ENCODE measurements around the gene HOXA11. TPM values are rescaled to one million over a fixed set of nuclear protein-coding genes. Genes with fewer than 3 reads are reported as not detected.

Gene HOXA11
- total RNA-seq, 1 donor from 2014 or later: not detected

DNA sequence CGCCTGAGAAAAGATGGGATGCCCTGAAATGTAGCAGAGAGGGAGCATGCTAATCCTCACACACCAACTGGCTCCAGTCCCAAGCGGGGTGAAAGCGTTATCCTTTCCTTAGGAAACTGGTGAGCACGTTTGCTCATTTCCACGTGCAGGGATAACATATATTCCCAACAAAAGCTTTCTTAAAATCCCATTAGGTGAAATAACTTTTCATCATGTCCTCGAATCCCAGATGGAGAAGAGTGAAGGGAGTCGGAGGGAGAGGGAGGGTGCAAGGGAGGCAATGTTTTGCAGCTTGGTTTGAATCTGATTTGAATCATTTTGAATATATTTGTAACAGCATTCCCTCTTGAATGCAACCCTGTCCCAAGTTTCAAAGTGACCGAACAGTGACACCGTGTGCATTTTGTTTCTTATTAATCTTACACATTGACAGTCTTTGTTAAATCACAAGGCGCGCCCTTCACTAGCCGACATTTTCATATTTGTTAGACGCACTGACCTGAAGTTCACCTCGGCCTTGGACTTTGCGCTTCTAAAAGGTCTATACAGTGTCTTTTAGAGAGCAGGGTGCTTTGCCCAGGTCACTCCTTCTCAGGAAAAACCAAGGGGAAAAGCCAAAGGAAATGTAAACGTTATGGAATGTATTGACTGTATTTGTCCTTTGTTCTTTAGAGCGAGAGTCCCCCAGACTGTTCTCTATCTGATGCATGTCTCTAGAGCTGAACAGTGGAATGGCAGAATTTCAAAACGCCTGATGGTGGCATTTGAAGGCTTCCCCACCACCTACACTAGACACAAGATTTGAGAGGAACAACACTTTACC lies 51.4 kb downstream of the HOXA11 start:
- DNase-seq (ENCODE audit: low spot score): no peak

DNA sequence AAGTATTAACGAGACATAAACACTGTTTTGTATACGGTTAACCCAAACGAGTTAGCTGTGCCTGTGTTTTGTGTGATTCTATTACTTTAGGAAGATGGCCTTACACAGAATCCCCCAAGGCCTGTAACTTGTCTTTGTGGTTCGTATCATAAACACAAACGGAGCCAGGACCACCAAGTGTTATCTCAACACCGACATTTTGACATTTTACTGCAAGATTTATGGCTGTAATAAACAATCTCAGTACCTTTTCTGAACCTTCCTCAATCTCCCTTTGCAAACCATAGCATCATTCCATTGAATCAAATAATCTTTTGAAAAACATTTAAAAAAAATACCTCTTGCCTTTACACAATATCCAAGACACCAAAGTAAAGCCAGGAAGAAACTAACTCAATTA lies 52.1 kb downstream of the HOXA11 start:
- DNase-seq (ENCODE audit: low spot score): no peak

DNA sequence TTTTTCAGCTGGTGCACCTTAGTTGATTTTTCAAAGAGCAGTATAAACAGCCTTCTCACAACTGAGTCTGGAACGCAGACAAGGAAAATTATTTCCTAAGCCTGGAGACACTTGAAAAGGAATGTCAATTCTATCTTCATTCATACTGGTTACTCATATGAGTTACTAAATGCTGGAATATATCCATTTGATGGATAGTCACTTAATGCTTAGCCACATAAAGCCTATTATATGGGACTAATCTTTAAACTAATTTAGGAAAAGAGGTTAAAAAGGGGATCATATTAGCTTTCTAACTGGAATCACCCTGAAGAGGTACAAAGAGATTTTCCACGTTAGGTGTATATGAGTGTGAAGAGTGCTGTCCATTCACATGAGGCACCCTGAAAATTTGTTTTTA lies 52.8 kb downstream of the HOXA11 start:
- DNase-seq (ENCODE audit: low spot score): no peak

- DNase-seq (ENCODE audit: low spot score): no peak
These were observed 53.6 kb downstream of the HOXA11 start for GRCh38 chr7:27131390-27131819.

Other genes starting within 250 kb of the HOXA11 start
- gene HOXA1, start 89.2 kb downstream of the HOXA11 start, total RNA-seq: 0.40 TPM
- gene HOXA2, start 82.5 kb downstream of the HOXA11 start, total RNA-seq: 0.52 TPM
- gene HOXA4, start 54.5 kb downstream of the HOXA11 start, total RNA-seq: 2.3 TPM
- 0.81 TPM for gene HOXA5, start 41.6 kb downstream of the HOXA11 start, total RNA-seq
- gene HOXA6, start 37.5 kb downstream of the HOXA11 start, total RNA-seq: 0.29 TPM
- 1.8 TPM for gene HOXA3, start 32.6 kb downstream of the HOXA11 start, total RNA-seq
- not detected for gene HOXA7, start 28.6 kb downstream of the HOXA11 start, total RNA-seq
- 0.17 TPM for gene HOXA9, start 19.7 kb downstream of the HOXA11 start, total RNA-seq
- gene HOXA10, start 10.9 kb downstream of the HOXA11 start, total RNA-seq: 0.12 TPM
- gene HOXA13, start 14.9 kb upstream of the HOXA11 start, total RNA-seq: 0.06 TPM
- not detected for gene EVX1, start 57.6 kb upstream of the HOXA11 start, total RNA-seq

All from mucosa of gallbladder (tissue), 1 donor.